ENCODE measurements around the gene RLF. TPM values are rescaled to one million over a fixed set of nuclear protein-coding genes. Genes with fewer than 3 reads are reported as not detected.

RLF gene
- total and polyA plus RNA-seq, 10 of the 15 experiments (the other 5 are each of a cell fraction or from before 2014, with no cell fraction given) = 2.0 to 19.8 (median 8.7) TPM

- TF ChIP-seq MLLT1 (IDR thresholded peaks at IDR 0.05) (0 out of 2 replicates have a peak, but pooled peaks have one; percentile 10), ZNF384 (IDR thresholded peaks at IDR 0.05; ENCODE audit: borderline replicate concordance, low read depth, low read length) (0 out of 2 replicates have a peak, but pooled peaks have one; percentile 42), POLR2A (IDR thresholded peaks at IDR 0.05; ENCODE audit: low read depth, low read length) (peak; percentile 57), RELB (IDR thresholded peaks at IDR 0.05; ENCODE audit: low read depth) (peak; percentile 17; the same call in 1 of the 2 replicates), SIN3A (IDR thresholded peaks at IDR 0.05; ENCODE audit: low read depth, low read length) (0 out of 2 replicates have a peak, but pooled peaks have one; percentile 28), PBX3 (IDR thresholded peaks at IDR 0.05; ENCODE audit: insufficient replicate concordance, low read depth, low read length) (no peak), PAX5 (IDR thresholded peaks at IDR 0.05; ENCODE audit: borderline replicate concordance, low read depth, low read length) (peak; percentile 87), PKNOX1 (IDR thresholded peaks at IDR 0.05) (peak; percentile 34; the same call in 1 of the 2 replicates), MYB (IDR thresholded peaks at IDR 0.05; ENCODE audit: borderline replicate concordance, low read depth, low read length) (peak; percentile 83; the same call in 1 of the 2 replicates), ZSCAN29 (IDR thresholded peaks at IDR 0.05) (no peak), SREBF1 (IDR thresholded peaks at IDR 0.05; ENCODE audit: low read length) (peak; percentile 86), MTA3 (IDR thresholded peaks at IDR 0.05; ENCODE audit: borderline replicate concordance, low read length) (0 out of 2 replicates have a peak, but pooled peaks have one; percentile 71), ZBTB11 (CRISPR knock-in tag; IDR thresholded peaks at IDR 0.05) (no peak), MTA2 (IDR thresholded peaks at IDR 0.05; ENCODE audit: low read depth) (peak; percentile 80), ESRRA (IDR thresholded peaks at IDR 0.05; ENCODE audit: low read length) (no peak), CBX3 (IDR thresholded peaks at IDR 0.05; ENCODE audit: borderline replicate concordance, low read depth) (no peak), MYC (IDR thresholded peaks at IDR 0.05; ENCODE audit: insufficient read depth, insufficient read length, insufficient replicate concordance, low read length, severe bottlenecking) (no peak), ATF7 (IDR thresholded peaks at IDR 0.05; ENCODE audit: low read depth) (peak; percentile 64), BHLHE40 (IDR thresholded peaks at IDR 0.05; ENCODE audit: borderline replicate concordance in 1 of 2, low read depth in 2 of 2, low read length in 1 of 2) (peak; percentile 74 to 84; a peak in 3 of 4 replicates), BACH1 (IDR thresholded peaks at IDR 0.05; ENCODE audit: borderline replicate concordance) (peak; percentile 81; the same call in 1 of the 2 replicates)
Observed at GRCh38 chr1:40185951-40186864, 25.0 kb downstream of the RLF start (continued).

Measured in GM12878 (cell line).